GM12878 (cell line): Measurements from ENCODE around the gene ESYT2.

ENCODE experiments used
- FOXK2 ChIP-seq: fragments of 450-650 bp; IDR thresholded peaks from 2 replicates; pipeline ENCODE4 v1.6.1; 2017; ENCODE audit warnings: mild to moderate bottlenecking, moderate library complexity
- HDAC2 ChIP-seq: fragments of 200-600 bp; sonication (generic); IDR thresholded peaks from 2 replicates; pipeline ENCODE4 v1.6.1; 2017
- MYC ChIP-seq: IDR thresholded peaks from 2 replicates; pipeline ENCODE4 v1.6.1; 2011; ENCODE audit warnings: mild to moderate bottlenecking, low read length, moderate library complexity, inconsistent platforms; ENCODE audit not compliant: insufficient read depth, insufficient replicate concordance, insufficient read length, severe bottlenecking
- NFYA ChIP-seq: IDR thresholded peaks from 2 replicates; pipeline ENCODE4 v1.6.1; 2011; ENCODE audit warnings: low read depth, mild to moderate bottlenecking, low read length, improper control_type of control experiment, borderline replicate concordance
- NR2C1 ChIP-seq: fragments of 450-650 bp; IDR thresholded peaks from 2 replicates; pipeline ENCODE4 v1.6.1; 2017; ENCODE audit warnings: antibody characterized with exemption, mild to moderate bottlenecking, moderate library complexity
- POLR2A ChIP-seq: IDR thresholded peaks from 2 replicates; pipeline ENCODE4 v1.6.1; 2011; ENCODE audit warnings: low read depth, mild to moderate bottlenecking, low read length
- SIN3A ChIP-seq: IDR thresholded peaks from 2 replicates; pipeline ENCODE4 v1.6.1; 2012; ENCODE audit warnings: low read depth, low read length, improper control_type of control experiment
- SP1 ChIP-seq: IDR thresholded peaks from one replicate; pipeline ENCODE4 v1.6.1; 2011; ENCODE audit warnings: low read depth, low read length
- TF ChIP-seq, protein P1 (sequence below), 3 experiments: IDR thresholded peaks in 2 of 3; conservative IDR thresholded peaks in 1 of 3; 2 replicates each; pipeline ENCODE4 v1.5.1; 2011; ENCODE audit warnings: low read depth in 3 of 3, low read length in 3 of 3, mild to moderate bottlenecking in 3 of 3, control low read depth in 2 of 3, moderate library complexity in 2 of 3, inconsistent platforms in 1 of 3, mixed read lengths in 1 of 3; ENCODE audit not compliant: control insufficient read depth in 2 of 3, insufficient read depth in 1 of 3; ENCODE audit errors: extremely low read depth in 1 of 3

DNA sequence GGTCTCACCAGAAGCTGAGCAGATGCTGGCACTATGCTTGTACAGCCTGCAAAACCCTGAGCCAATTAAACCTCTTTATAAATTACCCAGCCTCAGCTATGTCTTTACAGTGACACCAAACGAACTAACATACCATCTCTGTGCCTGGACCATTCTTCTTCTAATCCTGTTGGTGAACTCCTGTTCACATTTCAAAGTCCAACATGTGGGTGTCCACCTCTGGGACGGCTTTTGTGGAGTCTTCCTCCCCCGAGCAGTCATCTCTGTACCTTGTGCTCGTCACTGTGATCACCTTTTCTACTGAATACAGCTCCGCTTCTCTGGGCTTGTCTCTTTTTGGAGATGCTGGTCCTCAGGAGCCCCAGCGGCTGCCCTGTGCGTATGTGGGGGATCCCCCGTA lies 7.4 kb upstream of the ESYT2 start:
- no peak for TF ChIP-seq FOXK2
- TF ChIP-seq POLR2A: no peak
- no peak for TF ChIP-seq NR2C1
- no peak for TF ChIP-seq NFYA
- TF ChIP-seq, protein P1, sequence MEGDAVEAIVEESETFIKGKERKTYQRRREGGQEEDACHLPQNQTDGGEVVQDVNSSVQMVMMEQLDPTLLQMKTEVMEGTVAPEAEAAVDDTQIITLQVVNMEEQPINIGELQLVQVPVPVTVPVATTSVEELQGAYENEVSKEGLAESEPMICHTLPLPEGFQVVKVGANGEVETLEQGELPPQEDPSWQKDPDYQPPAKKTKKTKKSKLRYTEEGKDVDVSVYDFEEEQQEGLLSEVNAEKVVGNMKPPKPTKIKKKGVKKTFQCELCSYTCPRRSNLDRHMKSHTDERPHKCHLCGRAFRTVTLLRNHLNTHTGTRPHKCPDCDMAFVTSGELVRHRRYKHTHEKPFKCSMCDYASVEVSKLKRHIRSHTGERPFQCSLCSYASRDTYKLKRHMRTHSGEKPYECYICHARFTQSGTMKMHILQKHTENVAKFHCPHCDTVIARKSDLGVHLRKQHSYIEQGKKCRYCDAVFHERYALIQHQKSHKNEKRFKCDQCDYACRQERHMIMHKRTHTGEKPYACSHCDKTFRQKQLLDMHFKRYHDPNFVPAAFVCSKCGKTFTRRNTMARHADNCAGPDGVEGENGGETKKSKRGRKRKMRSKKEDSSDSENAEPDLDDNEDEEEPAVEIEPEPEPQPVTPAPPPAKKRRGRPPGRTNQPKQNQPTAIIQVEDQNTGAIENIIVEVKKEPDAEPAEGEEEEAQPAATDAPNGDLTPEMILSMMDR (IDR thresholded peaks at IDR 0.05 in 2 of 3, conservative IDR thresholded peaks at IDR 0.05 in 1 of 3; ENCODE audit: control insufficient read depth in 2 of 3, extremely low read depth in 1 of 3, insufficient read depth in 1 of 3, low read depth in 3 of 3, low read length in 3 of 3): no peak
- TF ChIP-seq MYC: no peak
- TF ChIP-seq HDAC2: no peak
- TF ChIP-seq SP1: no peak
- no peak for TF ChIP-seq SIN3A
